Panc1 (cell line): Measurements from ENCODE around the gene TMCO6. TPM values are rescaled to one million over a fixed set of nuclear protein-coding genes. Genes with fewer than 3 reads are reported as not detected.

Experiments used
- ATAC-seq: fragments of 200-7000 bp; cut with Tn5 transposase; 2 replicates; pipeline ENCODE4 v1.9.1; 2020; ENCODE audit warnings: mild to moderate bottlenecking, moderate library complexity
- BruUV-seq: library from RNA; stranded (reverse); fragments of 400-500 nt; replicated peaks from 2 replicates; lab custom pipeline; 2021; lab: Mats Ljungman, UMichigan
- CTCF ChIA-PET: fragments of 300-600 bp; sonication (Branson Sonifier 250); formaldehyde crosslinking; loops from one replicate; lab custom pipeline; 2022; ENCODE audit warnings: antibody characterized with exemption; lab: Charles Lee
- POLR2A ChIA-PET: fragments of 300-600 bp; sonication (Branson Sonifier 250); formaldehyde crosslinking; loops from one replicate; lab custom pipeline; 2022; ENCODE audit warnings: antibody characterized with exemption; lab: Charles Lee
- DNase-seq: peaks from one replicate; pipeline ENCODE4 v3.0.0-alpha.2; 2010; ENCODE audit warnings: low read depth, low spot score
- H3K27ac ChIP-seq: 2 replicates; pipeline ENCODE4 v1.5.1; 2011; ENCODE audit warnings: mild to moderate bottlenecking, low read length, inconsistent platforms
- H3K27me3 ChIP-seq: fragments of 200-500 bp; sonication (Bioruptor generic); 2 replicates; pipeline ENCODE4 v1.6.0; 2014; ENCODE audit warnings: low read length, inconsistent platforms; ENCODE audit not compliant: control insufficient read depth, insufficient read depth
- H3K36me3 ChIP-seq: fragments of 200-500 bp; sonication (Bioruptor generic); 2 replicates; pipeline ENCODE4 v1.5.1; 2014; ENCODE audit warnings: inconsistent platforms, mild to moderate bottlenecking, low read length, moderate library complexity; ENCODE audit not compliant: control insufficient read depth, insufficient read depth
- H3K4me1 ChIP-seq: 2 replicates; pipeline ENCODE4 v1.5.1; 2011; ENCODE audit warnings: inconsistent platforms, mild to moderate bottlenecking, low read length, moderate library complexity; ENCODE audit not compliant: control insufficient read depth, insufficient read depth
- H3K4me3 ChIP-seq, 2 experiments: 2 replicates each; pipeline ENCODE4 v1.5.1; 2011 to 2012; ENCODE audit warnings: low read depth in 2 of 2, low read length in 2 of 2, mild to moderate bottlenecking in 2 of 2, inconsistent platforms in 1 of 2, moderate library complexity in 1 of 2
- H3K9me3 ChIP-seq: fragments of 200-500 bp; sonication (Bioruptor generic); 2 replicates; pipeline ENCODE4 v1.5.1; 2014; ENCODE audit warnings: low read depth, mild to moderate bottlenecking, inconsistent platforms, low read length, moderate library complexity; ENCODE audit not compliant: control insufficient read depth, insufficient read depth
- CTCF ChIP-seq: fragments of 450-650 bp; IDR thresholded peaks from 2 replicates; pipeline ENCODE4 v1.5.1; 2017; ENCODE audit warnings: mild to moderate bottlenecking
- POLR2AphosphoS5 ChIP-seq: IDR thresholded peaks from 2 replicates; pipeline ENCODE4 v1.6.1; 2012; ENCODE audit warnings: mild to moderate bottlenecking, low read depth, low read length, moderate library complexity
- REST ChIP-seq, 2 experiments: IDR thresholded peaks; 2 replicates each; pipeline ENCODE4 v1.6.1; 2011 to 2012; ENCODE audit warnings: low read depth in 2 of 2, control low read depth in 1 of 2, low read length in 1 of 2, mild to moderate bottlenecking in 1 of 2, moderate library complexity in 1 of 2; ENCODE audit not compliant: insufficient read depth in 1 of 2
- SIN3A ChIP-seq: IDR thresholded peaks from 2 replicates; pipeline ENCODE4 v1.6.1; 2012; ENCODE audit warnings: low read depth, mild to moderate bottlenecking, low read length, moderate library complexity, borderline replicate concordance; ENCODE audit not compliant: insufficient read depth
- TCF7L2 ChIP-seq: IDR thresholded peaks from 2 replicates; pipeline ENCODE4 v1.6.1; 2011; ENCODE audit warnings: mild to moderate bottlenecking, low read depth, low read length, inconsistent platforms
- in situ Hi-C: cut with HindIII; loops from 2 replicates; pipeline ENCODE4 v1.10.0; 2016; ENCODE audit warnings: low sequenced_read_pairs, low pct_unique_long_range_greater_than_20kb
- intact Hi-C: fragments of 100-400 bp; cut with micrococcal nuclease; formaldehyde crosslinking; loops from one replicate; pipeline ENCODE4 v1.10.0; 2022; ENCODE audit not compliant: unreplicated experiment
- total RNA-seq: library from RNA; stranded (reverse); gene quantifications from one replicate; pipeline ENCODE4 v1.2.1, GENCODE V29; 2021; ENCODE audit not compliant: unreplicated experiment

TMCO6 gene
- total RNA-seq, 1 experiment from 2014 or later, result 18.9 TPM

- DNase-seq (no peak), ATAC-seq (no peak)
- H3K4me3 ChIP-seq, result no peak overlapping the region
- peaks cover 8% of the 10 kb centered on the region for H3K4me1 ChIP-seq
- no peak overlapping the region for H3K27ac ChIP-seq
- H3K36me3 ChIP-seq, result no peaks in the 10 kb centered on the region
- BruUV-seq, result no TSS peak
- POLR2A ChIA-PET, result interaction anchor here (0.6 kb wide), 1 partner anchor 220 kb away, joined by 3 read pairs; no protein-coding TSS in a partner anchor
- CTCF ChIA-PET, result no interaction called here
- in situ Hi-C loops (no loop called here), intact Hi-C loops (no loop called here)
- H3K9me3 ChIP-seq, result peaks cover 15% of the 10 kb centered on the region; the same call in 1 of the 2 replicates
- no peaks in the 10 kb centered on the region for H3K27me3 ChIP-seq
- no peak for TF ChIP-seq POLR2AphosphoS5
- TF ChIP-seq REST (IDR thresholded peaks at IDR 0.05; ENCODE audit: insufficient read depth in 1 of 2, low read depth in 2 of 2, low read length in 1 of 2), result no peak
- TF ChIP-seq TCF7L2, result no peak
- TF ChIP-seq SIN3A, result no peak
- no peak for TF ChIP-seq CTCF
Observed at GRCh38 chr5:140630292-140631035, 8.8 kb upstream of the TMCO6 start.

DNA sequence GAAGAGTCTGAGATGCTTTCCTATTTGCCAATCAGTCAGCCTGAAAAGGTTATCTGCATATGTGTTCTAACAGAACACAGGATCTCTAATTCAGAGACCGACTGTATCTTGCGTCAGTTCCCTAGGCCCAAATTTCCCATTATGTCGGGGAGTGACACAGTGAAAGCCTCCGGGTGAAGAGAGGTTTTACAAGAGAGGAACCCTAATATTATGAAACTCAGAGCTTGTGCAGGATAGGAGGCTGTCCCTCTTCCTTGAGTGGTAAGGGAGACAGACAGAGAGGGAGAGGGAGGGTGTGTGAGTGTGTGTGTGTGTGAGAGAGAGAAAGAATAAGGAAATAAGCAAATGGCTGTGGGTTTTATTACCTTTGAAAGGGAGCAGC lies 8.2 kb upstream of the TMCO6 start:
- in situ Hi-C loops (no loop called here), intact Hi-C loops (no loop called here)
- DNase-seq (no peak), ATAC-seq (no peak)
- ChIA-PET POLR2A (no interaction called here), CTCF (no interaction called here)
- Histone ChIP-seq H3K4me3 (no peak overlapping the region), H3K27me3 (no peaks in the 10 kb centered on the region), H3K36me3 (no peaks in the 10 kb centered on the region), H3K27ac (no peak overlapping the region), H3K4me1 (peaks cover 8% of the 10 kb centered on the region), H3K9me3 (peaks cover 15% of the 10 kb centered on the region; the same call in 1 of the 2 replicates)
- TF ChIP-seq SIN3A (no peak), CTCF (no peak), REST (IDR thresholded peaks at IDR 0.05; ENCODE audit: insufficient read depth in 1 of 2, low read depth in 2 of 2, low read length in 1 of 2) (no peak), POLR2AphosphoS5 (no peak), TCF7L2 (no peak)
- no TSS peak for BruUV-seq
